PFSK-1 (cell line): ENCODE data around the gene ACTRT2.

Experiments
- FOXP2 ChIP-seq: optimal IDR thresholded peaks from 2 replicates; pipeline ENCODE3; 2011; ENCODE audit warnings: borderline replicate concordance, control low read depth, inconsistent platforms; ENCODE audit not compliant: insufficient read depth; ENCODE audit errors: extremely low read length, extremely low read depth
- POLR2AphosphoS5 ChIP-seq: IDR thresholded peaks from 2 replicates; pipeline ENCODE4 v1.6.1; 2012; ENCODE audit warnings: low read depth, mild to moderate bottlenecking, control low read depth, low read length, moderate library complexity
- REST ChIP-seq, 2 experiments: IDR thresholded peaks; 2 replicates each; pipeline versions ENCODE4 v1.6.1 to v1.8.0; 2011 to 2012; ENCODE audit warnings: low read depth in 2 of 2, low read length in 2 of 2, control low read depth in 1 of 2, inconsistent platforms in 1 of 2, mild to moderate bottlenecking in 1 of 2, moderate library complexity in 1 of 2; ENCODE audit not compliant: insufficient read depth in 1 of 2
- SIN3A ChIP-seq: IDR thresholded peaks from 2 replicates; pipeline ENCODE4 v1.6.1; 2012; ENCODE audit warnings: mild to moderate bottlenecking, low read length, moderate library complexity, borderline replicate concordance; ENCODE audit not compliant: insufficient read depth
- TAF1 ChIP-seq: IDR thresholded peaks from 2 replicates; pipeline ENCODE4 v1.6.1; 2012; ENCODE audit warnings: low read length, control low read depth, borderline replicate concordance; ENCODE audit not compliant: insufficient read depth

ACTRT2 gene

GRCh38 chr1:3061566-3061965, 40.3 kb downstream of the ACTRT2 start:
- TF ChIP-seq FOXP2 (no peak), REST (IDR thresholded peaks at IDR 0.05; ENCODE audit: insufficient read depth in 1 of 2, low read depth in 2 of 2, low read length in 2 of 2) (no peak), TAF1 (no peak), SIN3A (no peak), POLR2AphosphoS5 (no peak)

GRCh38 chr1:3061981-3062615, 40.8 kb downstream of the ACTRT2 start:
- no peak for TF ChIP-seq FOXP2
- TF ChIP-seq POLR2AphosphoS5, result no peak
- TF ChIP-seq TAF1, result no peak
- no peak for TF ChIP-seq SIN3A
- no peak for TF ChIP-seq REST (IDR thresholded peaks at IDR 0.05; ENCODE audit: insufficient read depth in 1 of 2, low read depth in 2 of 2, low read length in 2 of 2)

- no peak for TF ChIP-seq SIN3A
- TF ChIP-seq POLR2AphosphoS5, result no peak
- TF ChIP-seq FOXP2, result no peak
- no peak for TF ChIP-seq REST (IDR thresholded peaks at IDR 0.05; ENCODE audit: insufficient read depth in 1 of 2, low read depth in 2 of 2, low read length in 2 of 2)
- TF ChIP-seq TAF1, result no peak
Measured at GRCh38 chr1:3062616-3063378, 41.5 kb downstream of the ACTRT2 start.

- no peak for TF ChIP-seq REST (IDR thresholded peaks at IDR 0.05; ENCODE audit: insufficient read depth in 1 of 2, low read depth in 2 of 2, low read length in 2 of 2)
- TF ChIP-seq FOXP2, result no peak
- TF ChIP-seq SIN3A, result no peak
- no peak for TF ChIP-seq POLR2AphosphoS5
- TF ChIP-seq TAF1, result no peak
Measured at GRCh38 chr1:3063379-3064295, 42.4 kb downstream of the ACTRT2 start.
